HepG2 (cell line): ENCODE results near the gene MYO18B.

Experiments used
- HDAC6 ChIP-seq: fragments of 200-600 bp; sonication (generic); IDR thresholded peaks from 2 replicates; pipeline ENCODE4 v1.7.0; 2017; ENCODE audit warnings: mild to moderate bottlenecking, antibody characterized with exemption, low read length, low read depth
- MXI1 ChIP-seq: IDR thresholded peaks from 3 replicates; pipeline ENCODE4 v1.6.1; 2012; ENCODE audit warnings: low read depth, low read length, inconsistent platforms, borderline replicate concordance
- NBN ChIP-seq: fragments of 450-650 bp; conservative IDR thresholded peaks from 2 replicates; pipeline ENCODE4 v1.6.1; 2017
- TBX2 ChIP-seq: sonication (generic); formaldehyde crosslinking; IDR thresholded peaks from 2 replicates; pipeline ENCODE4 v1.5.0; 2020; ENCODE audit warnings: missing genetic modification reagents, mild to moderate bottlenecking, borderline replicate concordance
- ZNF317 ChIP-seq: sonication (generic); formaldehyde crosslinking; IDR thresholded peaks from 2 replicates; pipeline ENCODE4 v1.5.0; 2020; ENCODE audit warnings: mild to moderate bottlenecking, missing genetic modification reagents
- TF ChIP-seq, protein P1 (sequence below): sonication (generic); formaldehyde crosslinking; IDR thresholded peaks from 2 replicates; pipeline ENCODE4 v1.5.0; 2020; ENCODE audit warnings: mild to moderate bottlenecking, missing genetic modification reagents, moderate library complexity

DNA sequence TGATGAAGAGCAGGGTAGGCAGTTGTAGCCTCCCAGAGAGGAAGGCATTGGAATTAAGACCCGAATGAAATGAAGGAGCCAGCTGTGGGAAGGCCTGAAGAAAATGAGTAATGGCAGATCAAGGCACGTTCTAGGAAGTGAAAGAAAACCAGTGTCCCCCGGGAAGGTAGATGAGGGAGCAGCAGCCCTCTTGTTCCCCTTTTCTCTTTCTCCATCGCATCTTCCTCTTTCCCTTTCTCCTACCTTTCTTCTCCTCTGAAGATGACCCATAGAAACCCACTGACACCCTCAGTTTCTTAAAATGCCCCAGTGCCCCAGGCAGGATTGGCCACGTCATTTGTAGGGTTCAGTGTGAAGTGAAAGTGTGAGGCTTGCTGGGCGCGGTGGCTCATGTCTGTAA is 254.7 kb downstream of the MYO18B start:
- no peak for TF ChIP-seq ZNF317 (CRISPR knock-in tag)
- no peak for TF ChIP-seq NBN
- no peak for TF ChIP-seq TBX2 (CRISPR knock-in tag)
- TF ChIP-seq, protein P1, sequence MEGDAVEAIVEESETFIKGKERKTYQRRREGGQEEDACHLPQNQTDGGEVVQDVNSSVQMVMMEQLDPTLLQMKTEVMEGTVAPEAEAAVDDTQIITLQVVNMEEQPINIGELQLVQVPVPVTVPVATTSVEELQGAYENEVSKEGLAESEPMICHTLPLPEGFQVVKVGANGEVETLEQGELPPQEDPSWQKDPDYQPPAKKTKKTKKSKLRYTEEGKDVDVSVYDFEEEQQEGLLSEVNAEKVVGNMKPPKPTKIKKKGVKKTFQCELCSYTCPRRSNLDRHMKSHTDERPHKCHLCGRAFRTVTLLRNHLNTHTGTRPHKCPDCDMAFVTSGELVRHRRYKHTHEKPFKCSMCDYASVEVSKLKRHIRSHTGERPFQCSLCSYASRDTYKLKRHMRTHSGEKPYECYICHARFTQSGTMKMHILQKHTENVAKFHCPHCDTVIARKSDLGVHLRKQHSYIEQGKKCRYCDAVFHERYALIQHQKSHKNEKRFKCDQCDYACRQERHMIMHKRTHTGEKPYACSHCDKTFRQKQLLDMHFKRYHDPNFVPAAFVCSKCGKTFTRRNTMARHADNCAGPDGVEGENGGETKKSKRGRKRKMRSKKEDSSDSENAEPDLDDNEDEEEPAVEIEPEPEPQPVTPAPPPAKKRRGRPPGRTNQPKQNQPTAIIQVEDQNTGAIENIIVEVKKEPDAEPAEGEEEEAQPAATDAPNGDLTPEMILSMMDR (CRISPR knock-in tag): no peak
- TF ChIP-seq HDAC6: no peak
- TF ChIP-seq MXI1: no peak
